GM12878 (cell line): Measurements from ENCODE around the gene RAE1. TPM values are rescaled to one million over a fixed set of nuclear protein-coding genes. Genes with fewer than 3 reads are reported as not detected.

Experiments used
- ATAC-seq: fragments of 200-7000 bp; cut with Tn5 transposase; 3 replicates; pipeline ENCODE4 v1.9.1; 2020; ENCODE audit warnings: mild to moderate bottlenecking, moderate library complexity
- BruUV-seq: library from RNA; stranded (reverse); fragments of 400-500 nt; replicated peaks from 2 replicates; lab custom pipeline; 2021; lab: Mats Ljungman, UMichigan
- CTCF ChIA-PET: fragments of 300-600 bp; sonication (Branson Sonifier 250); formaldehyde crosslinking; extraction: SDS; loops from one replicate; lab custom pipeline; 2021; ENCODE audit warnings: inconsistent platforms; lab: Yijun Ruan, JAX
- POLR2A ChIA-PET: fragments of 350-600 bp; formaldehyde crosslinking; extraction: SDS; loops from one replicate; lab custom pipeline; 2021; ENCODE audit warnings: inconsistent platforms; lab: Charles Lee
- RAD21 ChIA-PET: fragments of 300-600 bp; sonication (Branson Sonifier 250); formaldehyde crosslinking; loops from one replicate; lab custom pipeline; 2023; ENCODE audit warnings: antibody characterized with exemption; ENCODE audit not compliant: unreplicated experiment; lab: Charles Lee
- SMC1A ChIA-PET: fragments of 300-600 bp; sonication (Branson Sonifier 250); formaldehyde crosslinking; loops from one replicate; lab custom pipeline; 2023; ENCODE audit not compliant: unreplicated experiment, uncharacterized antibody; lab: Charles Lee
- DNase-seq: peaks from one replicate; pipeline ENCODE4 v3.0.0-alpha.2; 2011; ENCODE audit warnings: low read depth, low spot score
- FAIRE-seq: peaks from 3 replicates; lab custom pipeline; 2011; peaks lifted over from hg19 to GRCh38; lab: Jason Lieb, UNC
- H2AFZ ChIP-seq: 2 replicates; pipeline ENCODE4 v1.6.0; 2011; ENCODE audit warnings: low read depth, low read length, control low read depth; ENCODE audit not compliant: control insufficient read depth
- H3K27ac ChIP-seq: 2 replicates; pipeline ENCODE4 v1.5.1; 2011; ENCODE audit warnings: control low read depth; ENCODE audit not compliant: control insufficient read depth, insufficient read depth
- H3K27me3 ChIP-seq, 2 experiments: replicated peaks in 1 of 2; 2 replicates each; pipeline versions ENCODE4 v1.6.0 to v1.6.1; 2011; ENCODE audit warnings: low read length in 1 of 2; ENCODE audit not compliant: control insufficient read depth in 2 of 2, insufficient read depth in 2 of 2
- H3K36me3 ChIP-seq, 2 experiments: 2 replicates each; pipeline ENCODE4 v1.5.1; 2011; ENCODE audit warnings: low read length in 1 of 2; ENCODE audit not compliant: control insufficient read depth in 2 of 2, insufficient read depth in 2 of 2
- H3K4me1 ChIP-seq: 2 replicates; pipeline ENCODE4 v1.6.1; 2011; ENCODE audit warnings: mild to moderate bottlenecking, low read length, moderate library complexity, mixed read lengths; ENCODE audit not compliant: control insufficient read depth, insufficient read depth
- H3K4me2 ChIP-seq: 2 replicates; pipeline ENCODE4 v1.6.0; 2011; ENCODE audit warnings: control low read depth; ENCODE audit not compliant: control insufficient read depth, insufficient read depth
- H3K4me3 ChIP-seq: fragments of 200-600 bp; sonication (generic); 2 replicates; pipeline ENCODE4 v1.5.1; 2016
- H3K79me2 ChIP-seq: 2 replicates; pipeline ENCODE4 v1.6.0; 2011; ENCODE audit warnings: low read length; ENCODE audit not compliant: control insufficient read depth, insufficient read depth
- H3K9ac ChIP-seq: 2 replicates; pipeline ENCODE4 v1.8.0; 2011; ENCODE audit warnings: low read length, control low read depth, mixed read lengths; ENCODE audit not compliant: control insufficient read depth, insufficient read depth
- H3K9me3 ChIP-seq: replicated peaks from 3 replicates; pipeline ENCODE4 v1.5.1; 2011; ENCODE audit warnings: mild to moderate bottlenecking, low read length; ENCODE audit not compliant: control insufficient read depth, insufficient read depth
- H4K20me1 ChIP-seq: 2 replicates; pipeline ENCODE4 v1.6.0; 2011; ENCODE audit not compliant: control insufficient read depth, insufficient read depth
- ATF7 ChIP-seq: fragments of 450-650 bp; IDR thresholded peaks from 2 replicates; pipeline ENCODE4 v1.6.1; 2016; ENCODE audit warnings: low read depth, mild to moderate bottlenecking
- CBFB ChIP-seq: IDR thresholded peaks from 2 replicates; pipeline ENCODE4 v1.6.1; 2016; ENCODE audit warnings: antibody characterized with exemption, low read depth
- CTCF ChIP-seq, 3 experiments: IDR thresholded peaks in 2 of 3; conservative IDR thresholded peaks in 1 of 3; 2 replicates each; pipeline ENCODE4 v1.5.1; 2011; ENCODE audit warnings: low read depth in 3 of 3, low read length in 3 of 3, mild to moderate bottlenecking in 3 of 3, control low read depth in 2 of 3, moderate library complexity in 2 of 3, inconsistent platforms in 1 of 3, mixed read lengths in 1 of 3; ENCODE audit not compliant: control insufficient read depth in 2 of 3, insufficient read depth in 1 of 3; ENCODE audit errors: extremely low read depth in 1 of 3
- ESRRA ChIP-seq: IDR thresholded peaks from 2 replicates; pipeline ENCODE4 v1.6.1; 2012; ENCODE audit warnings: mild to moderate bottlenecking, low read length, improper control_type of control experiment
- FOS ChIP-seq: IDR thresholded peaks from 3 replicates; pipeline ENCODE4 v1.6.1; 2011; ENCODE audit warnings: borderline replicate concordance; ENCODE audit not compliant: insufficient read length; ENCODE audit errors: extremely low read depth
- FOXK2 ChIP-seq: fragments of 450-650 bp; IDR thresholded peaks from 2 replicates; pipeline ENCODE4 v1.6.1; 2017; ENCODE audit warnings: mild to moderate bottlenecking, moderate library complexity
- HCFC1 ChIP-seq: fragments of 150-350 bp; IDR thresholded peaks from 2 replicates; pipeline ENCODE4 v1.6.1; 2014; ENCODE audit warnings: low read length
- HDAC6 ChIP-seq: fragments of 200-600 bp; sonication (generic); IDR thresholded peaks from one replicate; pipeline ENCODE4 v1.8.0; 2017; ENCODE audit warnings: antibody characterized with exemption; ENCODE audit not compliant: unreplicated experiment
- KLF5 ChIP-seq: fragments of 450-650 bp; IDR thresholded peaks from 2 replicates; pipeline ENCODE4 v1.6.1; 2014; ENCODE audit warnings: mild to moderate bottlenecking; ENCODE audit not compliant: partially characterized antibody
- LARP7 ChIP-seq: fragments of 450-650 bp; IDR thresholded peaks from 2 replicates; pipeline ENCODE4 v1.6.1; 2017; ENCODE audit warnings: mild to moderate bottlenecking
- RAD21 ChIP-seq: IDR thresholded peaks from 2 replicates; pipeline ENCODE4 v1.6.1; 2011; ENCODE audit warnings: mild to moderate bottlenecking, low read depth, low read length, moderate library complexity; ENCODE audit not compliant: insufficient read depth
- SMC3 ChIP-seq: IDR thresholded peaks from 2 replicates; pipeline ENCODE4 v1.6.1; 2011; ENCODE audit warnings: low read length, improper control_type of control experiment, borderline replicate concordance
- STAT1 ChIP-seq: fragments of 450-650 bp; conservative IDR thresholded peaks from 2 replicates; pipeline ENCODE4 v1.6.1; 2014; ENCODE audit warnings: antibody characterized with exemption, mild to moderate bottlenecking
- ZNF622 ChIP-seq: fragments of 450-650 bp; IDR thresholded peaks from 2 replicates; pipeline ENCODE4 v1.6.1; 2017; ENCODE audit warnings: mild to moderate bottlenecking, inconsistent platforms
- WGBS: methylation state at CpG from one replicate; pipeline ENCODE4 v1.1.6; 2016; ENCODE audit warnings: low lambda C conversion rate; ENCODE audit not compliant: insufficient replicate concordance, insufficient coverage; ENCODE audit errors: missing lambda C conversion rate; 5-methylcytosine and 5-hydroxymethylcytosine counted together
- in situ Hi-C: fragments of 300-500 bp; cut with MboI; formaldehyde crosslinking; loops from 9 replicates; pipeline ENCODE4 v1.14.3; 2018; ENCODE audit warnings: mixed read lengths
- intact Hi-C: fragments of 100-400 bp; cut with micrococcal nuclease; formaldehyde crosslinking; loops from one replicate; pipeline ENCODE4 v1.14.2; 2022; ENCODE audit not compliant: unreplicated experiment
- polyA plus RNA-seq, 11 experiments: library from polyadenylated mRNA; depleted of rRNA in 4 of 11; unstranded in 6 of 11; stranded (reverse) in 5 of 11; fragments of >200 nt; fragmentation: Nextera tagmentation in 4 of 11; fragmentation: Illumina TruSeq in 1 of 11; extraction: Ambion mirVana in 4 of 11; extraction: Trizol in 1 of 11; gene quantifications; 1 replicate in 1 of 11; 2 replicates in 10 of 11; pipeline versions ENCODE4 v1.2.1 to v1.2.3, GENCODE V29; 2011 to 2016; ENCODE audit warnings: inconsistent platforms in 2 of 11, missing spikeins in 2 of 11, low read depth in 1 of 11
- total RNA-seq, 4 experiments: library from RNA; depleted of rRNA in 3 of 4; stranded (reverse); fragments of >200 nt in 3 of 4; fragmentation: Illumina TruSeq in 1 of 4; extraction: Trizol in 1 of 4; gene quantifications; 2 replicates each; pipeline versions ENCODE4 v1.2.1 to v1.2.3, GENCODE V29; 2013 to 2021
- TF ChIP-seq, protein P1 (sequence below): fragments of 450-650 bp; IDR thresholded peaks from 2 replicates; pipeline ENCODE4 v1.6.1; 2018; ENCODE audit warnings: mild to moderate bottlenecking, low read depth, moderate library complexity; ENCODE audit not compliant: partially characterized antibody
- TF ChIP-seq, protein P2 (sequence below): IDR thresholded peaks from 2 replicates; pipeline ENCODE4 v1.6.1; 2012; ENCODE audit warnings: low read depth, low read length, improper control_type of control experiment
- TF ChIP-seq, protein P3 (sequence below): IDR thresholded peaks from 2 replicates; pipeline ENCODE4 v1.6.1; 2012; ENCODE audit warnings: low read length, inconsistent platforms

Gene RAE1
- total and polyA plus RNA-seq, 10 of the 15 experiments (the other 5 are each of a cell fraction or from before 2014, with no cell fraction given), result 28.7 to 107 (median 49.3) TPM

DNA sequence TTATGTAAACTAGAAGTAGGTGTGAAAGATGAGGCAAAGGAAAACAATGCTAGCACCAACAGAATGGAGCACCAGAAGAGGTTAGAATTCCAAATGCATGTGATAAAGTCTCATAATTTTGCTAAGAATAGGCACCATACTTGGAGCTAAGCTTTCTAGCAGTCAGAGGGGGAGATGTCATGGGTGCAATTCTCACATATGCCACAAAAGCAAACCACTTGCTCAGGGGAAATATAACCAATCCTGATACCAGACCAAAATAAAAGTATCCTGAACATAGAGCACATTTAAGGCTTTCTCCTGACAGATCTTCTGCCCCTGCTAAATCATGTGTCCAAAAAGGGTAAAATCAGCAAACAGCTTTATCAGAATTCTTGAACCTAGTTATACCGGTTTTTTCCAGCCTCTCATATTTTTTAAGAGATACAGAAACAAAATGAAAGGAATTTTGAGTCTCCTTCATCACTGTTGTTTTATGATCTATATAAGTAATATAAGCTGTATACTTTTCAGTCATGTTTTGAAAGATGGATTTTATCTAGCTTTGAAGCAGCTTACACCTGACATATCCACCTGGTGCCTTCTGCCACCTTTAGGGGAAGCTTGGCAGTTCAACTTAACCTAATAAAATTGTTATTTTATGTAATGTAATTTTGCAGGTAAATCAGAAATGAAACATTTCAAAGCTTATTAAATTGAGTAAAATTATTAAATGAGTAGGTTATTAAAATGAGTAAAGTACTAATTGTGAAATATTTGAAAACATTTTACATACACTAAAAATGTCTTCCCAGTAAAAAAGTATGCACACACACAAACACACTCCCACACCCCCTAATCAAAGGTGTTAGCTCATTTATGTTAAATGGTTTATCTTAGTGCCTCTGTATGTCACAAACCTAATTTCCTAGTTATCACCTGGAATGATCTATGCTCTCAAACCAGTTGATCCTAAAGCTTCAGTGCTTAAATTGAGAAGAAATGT, 18.7 kb upstream of the RAE1 start:
- intact Hi-C loops (no loop called here), in situ Hi-C loops (no loop called here)
- BruUV-seq, result no TSS peak
- 53% methylated on average over 1 of the region's 1 CpG for WGBS
- Histone ChIP-seq H3K79me2 (no peaks in the 10 kb centered on the region), H3K9ac (no peak overlapping the region), H4K20me1 (no peaks in the 10 kb centered on the region), H3K4me3 (no peak overlapping the region), H3K36me3 (no peaks in the 10 kb centered on the region), H3K4me2 (no peak overlapping the region), H3K27ac (no peak overlapping the region), H2AFZ (no peak overlapping the region), H3K4me1 (no peaks in the 10 kb centered on the region), H3K9me3 (no peaks in the 10 kb centered on the region), H3K27me3 (no peaks in the 10 kb centered on the region; a peak in 1 of 4 replicates)
- TF ChIP-seq FOS (no peak), FOXK2 (no peak), ZNF622 (no peak), ESRRA (no peak), KLF5 (no peak), CBFB (no peak), SMC3 (peak; percentile 11; the same call in 1 of the 2 replicates), HDAC6 (no peak), ATF7 (no peak), LARP7 (no peak), CTCF (IDR thresholded peaks at IDR 0.05 in 2 of 3, conservative IDR thresholded peaks at IDR 0.05 in 1 of 3; ENCODE audit: control insufficient read depth in 2 of 3, extremely low read depth in 1 of 3, insufficient read depth in 1 of 3, low read depth in 3 of 3, low read length in 3 of 3) (peak in 2 of 3 experiments; percentile 26 to 32; a peak in 2 of 6 replicates), HCFC1 (no peak), RAD21 (0 out of 2 replicates have a peak, but pooled peaks have one; percentile 34), STAT1 (no peak)
- TF ChIP-seq, protein P1, sequence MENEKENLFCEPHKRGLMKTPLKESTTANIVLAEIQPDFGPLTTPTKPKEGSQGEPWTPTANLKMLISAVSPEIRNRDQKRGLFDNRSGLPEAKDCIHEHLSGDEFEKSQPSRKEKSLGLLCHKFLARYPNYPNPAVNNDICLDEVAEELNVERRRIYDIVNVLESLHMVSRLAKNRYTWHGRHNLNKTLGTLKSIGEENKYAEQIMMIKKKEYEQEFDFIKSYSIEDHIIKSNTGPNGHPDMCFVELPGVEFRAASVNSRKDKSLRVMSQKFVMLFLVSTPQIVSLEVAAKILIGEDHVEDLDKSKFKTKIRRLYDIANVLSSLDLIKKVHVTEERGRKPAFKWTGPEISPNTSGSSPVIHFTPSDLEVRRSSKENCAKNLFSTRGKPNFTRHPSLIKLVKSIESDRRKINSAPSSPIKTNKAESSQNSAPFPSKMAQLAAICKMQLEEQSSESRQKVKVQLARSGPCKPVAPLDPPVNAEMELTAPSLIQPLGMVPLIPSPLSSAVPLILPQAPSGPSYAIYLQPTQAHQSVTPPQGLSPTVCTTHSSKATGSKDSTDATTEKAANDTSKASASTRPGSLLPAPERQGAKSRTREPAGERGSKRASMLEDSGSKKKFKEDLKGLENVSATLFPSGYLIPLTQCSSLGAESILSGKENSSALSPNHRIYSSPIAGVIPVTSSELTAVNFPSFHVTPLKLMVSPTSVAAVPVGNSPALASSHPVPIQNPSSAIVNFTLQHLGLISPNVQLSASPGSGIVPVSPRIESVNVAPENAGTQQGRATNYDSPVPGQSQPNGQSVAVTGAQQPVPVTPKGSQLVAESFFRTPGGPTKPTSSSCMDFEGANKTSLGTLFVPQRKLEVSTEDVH, result no peak
- TF ChIP-seq, protein P2, sequence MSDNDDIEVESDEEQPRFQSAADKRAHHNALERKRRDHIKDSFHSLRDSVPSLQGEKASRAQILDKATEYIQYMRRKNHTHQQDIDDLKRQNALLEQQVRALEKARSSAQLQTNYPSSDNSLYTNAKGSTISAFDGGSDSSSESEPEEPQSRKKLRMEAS, result no peak
- TF ChIP-seq, protein P3, sequence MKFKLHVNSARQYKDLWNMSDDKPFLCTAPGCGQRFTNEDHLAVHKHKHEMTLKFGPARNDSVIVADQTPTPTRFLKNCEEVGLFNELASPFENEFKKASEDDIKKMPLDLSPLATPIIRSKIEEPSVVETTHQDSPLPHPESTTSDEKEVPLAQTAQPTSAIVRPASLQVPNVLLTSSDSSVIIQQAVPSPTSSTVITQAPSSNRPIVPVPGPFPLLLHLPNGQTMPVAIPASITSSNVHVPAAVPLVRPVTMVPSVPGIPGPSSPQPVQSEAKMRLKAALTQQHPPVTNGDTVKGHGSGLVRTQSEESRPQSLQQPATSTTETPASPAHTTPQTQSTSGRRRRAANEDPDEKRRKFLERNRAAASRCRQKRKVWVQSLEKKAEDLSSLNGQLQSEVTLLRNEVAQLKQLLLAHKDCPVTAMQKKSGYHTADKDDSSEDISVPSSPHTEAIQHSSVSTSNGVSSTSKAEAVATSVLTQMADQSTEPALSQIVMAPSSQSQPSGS, result no peak
- ChIA-PET POLR2A (interaction anchor here (0.6 kb wide), 1 partner anchor 234 kb away, joined by 3 read pairs; no protein-coding TSS in a partner anchor), RAD21 (interaction anchor here (0.6 to 2.1 kb wide), 5 partner anchors 14 to 299 kb away, joined by 3 to 5 read pairs (median 3); no protein-coding TSS in a partner anchor), CTCF (interaction anchor here (0.5 to 3.3 kb wide), 10 partner anchors 10 to 782 kb away, joined by 3 to 13 read pairs (median 6); no protein-coding TSS in a partner anchor), SMC1A (interaction anchor here (0.7 to 2.1 kb wide), 7 partner anchors 9 to 863 kb away, joined by 3 to 7 read pairs (median 4); no protein-coding TSS in a partner anchor)
- ATAC-seq, result no peak
- no peak for DNase-seq
- FAIRE-seq, result no peak
